HG03565 (cell line): ENCODE measurements around the gene SLC7A14.

Experiments used
- ATAC-seq: cut with Tn5 transposase; IDR thresholded peaks from one replicate; pipeline ENCODE4 v1.9.1; 2021; ENCODE audit warnings: mild to moderate bottlenecking, moderate library complexity; ENCODE audit not compliant: unreplicated experiment

Gene SLC7A14

DNA sequence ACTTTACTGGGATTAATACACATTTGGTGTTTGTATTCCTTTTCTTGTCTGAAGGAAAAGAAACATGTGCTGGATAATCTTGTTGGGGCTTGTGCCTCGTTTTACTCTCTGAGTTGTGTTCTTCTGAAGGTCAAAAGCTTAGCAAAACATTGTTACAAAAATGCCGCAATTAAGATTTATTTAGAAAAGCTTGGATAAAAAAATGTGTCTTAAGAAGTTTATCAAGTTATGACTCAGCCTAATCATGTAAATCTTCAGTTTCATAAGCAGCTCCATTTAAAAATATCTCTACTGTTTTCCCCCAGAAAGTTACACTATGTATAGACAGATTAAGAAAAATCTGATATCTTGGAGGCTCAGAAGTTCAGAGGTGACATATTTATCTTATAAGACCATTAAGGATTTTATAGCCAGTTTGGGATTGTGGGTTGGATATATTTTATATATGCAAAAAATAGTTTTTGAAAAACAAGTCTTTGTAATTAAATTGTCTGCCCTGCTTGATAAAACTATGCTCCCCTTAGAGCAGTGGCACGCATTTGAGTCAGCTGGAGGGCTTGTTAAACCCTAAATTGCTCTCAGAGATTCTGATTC lies 110.7 kb downstream of the SLC7A14 start:
- ATAC-seq = no peak

DNA sequence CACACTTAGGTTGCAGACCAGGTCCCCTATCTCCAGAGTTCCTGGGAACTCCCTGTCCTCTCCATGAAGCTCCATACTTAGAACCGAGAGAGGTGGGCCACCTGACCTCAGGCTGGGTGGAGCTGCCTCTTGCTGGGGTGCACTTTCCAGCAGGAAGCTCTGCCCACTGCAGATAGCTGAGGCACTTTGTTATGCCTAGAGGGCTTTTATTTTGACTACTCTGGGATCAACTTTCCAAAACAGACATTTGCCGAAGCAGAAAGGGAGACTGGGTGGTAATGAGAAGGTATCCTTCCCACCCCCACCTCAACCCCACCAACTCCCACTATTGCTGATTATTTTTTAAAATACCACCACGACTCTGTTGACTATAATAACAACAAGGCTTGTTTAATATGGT lies 112.5 kb downstream of the SLC7A14 start:
- ATAC-seq = no peak

DNA sequence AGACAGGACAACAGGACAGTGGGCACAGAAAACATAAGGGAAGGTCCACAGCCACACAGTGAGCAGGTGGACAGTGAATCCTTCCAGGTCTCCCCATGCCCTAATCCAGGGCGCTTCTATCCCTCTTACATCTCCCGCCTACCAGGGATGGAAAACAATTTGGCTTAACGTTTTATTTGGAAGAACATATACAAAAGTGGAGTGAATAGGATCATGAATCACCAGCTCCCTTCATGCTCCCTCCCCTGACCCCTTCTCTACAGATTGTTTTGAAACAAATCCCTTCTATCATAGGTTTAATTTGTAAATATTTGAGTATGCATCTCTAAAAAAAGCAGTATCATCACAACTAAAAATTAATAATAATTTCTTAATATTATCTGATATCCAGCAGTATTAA lies 114.7 kb downstream of the SLC7A14 start:
- ATAC-seq = no peak

DNA sequence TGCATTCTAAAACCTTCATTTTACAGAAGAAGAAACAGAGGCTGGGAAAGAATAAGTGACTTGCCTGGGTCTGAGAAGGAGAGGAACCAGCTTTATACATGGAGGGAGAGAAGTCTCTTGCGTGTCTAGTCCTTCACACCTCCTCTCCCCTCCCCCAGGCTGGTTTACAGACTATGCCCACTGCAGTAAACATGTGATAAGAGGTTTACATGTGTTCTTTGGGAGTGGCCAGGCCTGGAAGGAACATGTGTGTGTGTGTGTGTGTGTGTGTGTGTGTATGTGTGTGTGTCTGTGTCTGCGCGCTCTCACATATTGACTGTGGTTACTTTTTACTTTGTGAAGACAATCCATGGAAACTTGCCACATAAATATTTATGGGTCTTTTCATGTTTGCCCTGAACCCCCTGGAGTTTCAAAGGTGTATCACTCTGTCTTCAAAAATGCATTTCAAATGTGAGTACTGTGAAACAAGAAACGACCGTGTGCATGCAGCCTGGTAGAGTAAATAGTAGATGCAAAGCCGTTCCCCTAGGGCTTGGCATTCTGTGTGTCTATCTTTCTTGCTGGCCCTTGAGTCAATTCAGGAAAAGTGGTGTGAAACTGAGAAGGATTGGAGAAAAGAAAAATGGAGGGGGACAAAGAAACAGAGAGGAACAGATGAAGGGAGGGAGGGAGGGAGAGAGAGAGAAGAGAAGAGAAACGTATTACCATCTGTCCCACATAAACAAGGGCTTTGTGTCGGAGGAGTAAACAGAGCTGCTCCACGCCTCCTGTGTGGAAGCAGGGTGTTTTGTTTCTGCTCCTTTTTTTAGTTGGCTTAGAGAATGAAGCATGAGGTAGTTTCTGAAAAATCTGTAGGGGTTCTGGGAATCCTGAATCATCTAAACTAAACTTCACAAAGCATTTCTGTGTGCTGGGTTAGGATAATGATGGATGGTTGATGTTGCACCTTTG lies 115.5 kb downstream of the SLC7A14 start:
- ATAC-seq = no peak

DNA sequence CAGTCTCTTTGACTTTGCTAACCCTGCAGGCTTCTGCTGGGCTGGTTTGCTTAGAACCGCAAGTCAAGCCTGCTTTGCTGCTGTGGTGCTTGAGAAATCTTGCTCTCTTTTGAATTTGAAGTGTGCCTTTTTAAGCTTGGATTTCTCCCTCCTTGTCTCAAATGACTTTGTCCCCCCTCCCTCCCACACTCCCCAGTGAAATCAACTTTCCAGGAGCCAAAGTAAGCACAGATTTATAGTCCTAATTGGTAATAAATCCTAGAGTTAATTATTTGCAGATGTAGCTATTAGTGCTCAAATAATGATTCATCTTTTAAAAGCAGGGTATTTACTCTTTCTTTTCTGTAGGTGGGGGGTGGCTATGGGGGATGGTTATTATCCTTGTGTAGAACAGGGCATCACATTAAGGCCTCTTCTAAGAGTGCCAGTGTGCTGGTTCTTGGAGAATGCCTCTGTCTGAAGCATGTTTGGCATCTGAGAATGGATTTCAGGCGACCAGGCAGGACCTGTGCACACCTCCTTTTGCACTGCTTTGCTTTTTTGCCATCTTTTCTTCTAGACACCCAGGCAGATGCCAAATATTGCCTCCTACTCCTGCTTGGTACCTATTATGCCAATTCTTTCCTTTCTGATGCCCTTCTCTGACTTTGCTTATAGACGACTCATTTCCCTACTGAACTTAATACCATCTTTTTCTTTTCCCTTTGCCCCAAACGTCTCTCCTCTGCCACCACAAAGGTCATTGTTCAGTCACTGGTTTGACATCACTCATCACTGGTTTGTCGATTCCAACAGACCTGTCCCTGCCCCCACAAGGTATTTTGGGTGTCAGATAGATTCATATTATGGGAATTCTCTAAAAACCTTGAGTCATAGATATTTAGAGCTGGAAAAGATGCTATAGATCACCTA lies 116.5 kb downstream of the SLC7A14 start:
- no peak for ATAC-seq

DNA sequence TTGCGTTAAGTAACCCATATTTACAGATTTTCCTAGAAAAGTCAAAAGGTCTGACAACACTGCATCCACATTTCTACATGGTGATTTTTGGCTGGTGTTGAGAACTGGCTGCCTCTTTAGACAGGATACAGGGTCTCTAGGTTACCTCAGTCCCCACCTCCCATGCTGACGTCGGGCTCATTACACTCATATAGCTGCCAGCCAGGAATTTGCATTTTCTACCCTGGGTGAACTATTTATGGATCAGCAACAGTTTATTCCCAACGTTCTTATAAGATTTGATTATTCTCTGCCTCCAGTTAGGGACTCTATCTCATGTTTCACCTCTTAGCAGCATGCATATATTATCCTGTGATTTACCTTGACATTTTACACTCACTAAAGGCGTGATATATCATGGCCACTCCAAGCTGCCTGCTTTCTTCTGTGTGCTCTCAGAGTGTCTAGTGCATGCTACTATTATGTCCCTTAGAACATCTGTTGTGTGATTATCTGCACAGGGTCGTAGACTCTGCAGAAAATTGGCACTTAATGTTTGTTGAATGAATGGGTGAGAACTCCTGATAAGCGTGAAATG lies 118.2 kb downstream of the SLC7A14 start:
- no peak for ATAC-seq

DNA sequence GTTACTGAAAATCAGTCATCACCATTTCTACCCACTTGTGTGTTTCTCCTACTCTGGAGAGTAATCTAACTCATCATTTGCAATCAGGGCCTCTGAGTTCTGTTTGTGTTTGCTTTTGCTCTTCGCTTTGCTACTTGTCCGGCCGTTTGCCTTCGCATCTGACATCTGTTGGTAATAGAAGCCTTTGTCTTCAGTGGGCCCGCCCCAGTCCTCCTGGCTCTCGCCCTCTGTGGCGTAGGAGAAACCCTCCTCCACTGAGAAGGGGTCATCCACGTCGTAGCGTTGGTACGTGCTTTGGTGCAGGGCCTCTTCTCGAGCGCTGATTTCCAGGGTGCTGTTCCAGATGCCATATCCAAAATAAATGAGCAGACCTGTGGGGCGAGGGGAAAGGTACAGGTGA lies 118.9 kb downstream of the SLC7A14 start:
- no peak for ATAC-seq

DNA sequence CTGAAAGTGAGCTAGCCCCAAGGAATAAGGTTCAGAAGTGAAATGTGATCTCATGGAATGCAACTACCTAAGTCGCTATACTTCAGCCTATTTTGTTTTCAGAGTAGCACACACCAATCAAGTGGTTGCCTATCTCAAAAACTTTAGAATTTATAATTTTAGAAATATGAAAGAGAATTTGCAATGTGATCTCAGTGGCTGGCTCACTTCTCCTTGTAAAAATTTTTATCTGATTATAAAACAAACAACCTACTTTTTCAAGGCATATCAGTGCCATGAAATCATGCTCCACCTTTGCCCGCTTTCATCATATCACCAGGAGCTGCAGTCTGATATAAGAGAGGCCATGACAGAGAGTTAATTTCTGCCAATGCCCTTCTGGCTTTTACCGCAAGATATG lies 119.9 kb downstream of the SLC7A14 start:
- no peak for ATAC-seq

DNA sequence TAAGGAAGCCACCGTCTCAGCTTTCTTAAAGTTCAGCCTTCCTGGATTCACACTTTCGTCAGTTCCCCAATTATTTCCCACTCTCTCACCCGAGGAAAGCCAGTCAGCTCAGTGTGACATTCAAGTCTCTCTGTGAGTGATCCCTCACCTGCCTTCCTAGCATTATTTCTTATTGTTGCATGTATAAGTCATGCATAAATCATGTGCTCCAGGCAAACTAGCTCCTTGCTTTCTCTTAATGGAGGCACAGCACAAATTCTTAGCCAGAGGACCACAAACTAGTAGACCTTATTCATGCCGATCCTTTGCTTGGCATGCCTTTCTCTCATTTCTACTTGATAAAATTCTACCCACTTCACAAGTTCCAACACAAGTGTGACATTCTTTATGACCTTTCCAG lies 122.9 kb downstream of the SLC7A14 start:
- no peak for ATAC-seq

DNA sequence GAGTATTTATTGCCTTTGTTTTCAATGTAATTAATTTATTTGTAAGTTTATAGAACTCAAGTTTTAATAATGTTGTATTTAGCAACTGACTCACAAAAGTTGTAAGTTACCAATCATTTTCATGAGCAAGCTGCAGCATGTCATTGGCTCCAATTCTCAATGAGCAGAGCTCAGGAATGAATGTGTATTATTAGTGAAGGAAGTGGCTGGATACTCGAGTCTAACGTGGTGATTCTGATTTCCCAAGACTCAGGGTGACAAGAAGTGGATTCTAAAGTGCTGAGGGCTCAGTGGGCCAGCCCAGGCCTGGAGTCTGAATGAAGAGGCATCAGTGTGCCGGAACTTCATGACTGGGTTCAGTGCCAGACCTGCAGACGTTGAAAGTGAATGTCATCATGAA lies 127.6 kb downstream of the SLC7A14 start:
- no peak for ATAC-seq

DNA sequence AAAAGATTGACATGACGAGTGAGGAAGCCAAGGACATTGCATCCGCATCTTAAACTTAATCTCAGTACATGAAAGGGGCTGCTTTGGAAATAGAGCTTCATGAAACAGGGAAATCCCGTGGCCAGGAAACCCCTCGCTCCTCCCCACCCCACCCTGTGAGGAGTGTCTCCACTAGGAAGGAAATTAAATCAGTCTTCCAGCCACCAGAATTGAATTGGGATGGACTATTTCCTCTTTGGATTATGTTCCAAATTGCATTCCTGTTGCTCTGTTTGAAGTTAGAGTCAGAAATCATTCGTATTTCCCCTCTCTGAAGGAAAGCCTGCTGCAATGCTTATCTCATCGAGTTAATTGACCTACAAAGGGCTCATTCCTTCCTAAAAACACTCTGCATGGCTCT lies 131.4 kb downstream of the SLC7A14 start:
- ATAC-seq = no peak

DNA sequence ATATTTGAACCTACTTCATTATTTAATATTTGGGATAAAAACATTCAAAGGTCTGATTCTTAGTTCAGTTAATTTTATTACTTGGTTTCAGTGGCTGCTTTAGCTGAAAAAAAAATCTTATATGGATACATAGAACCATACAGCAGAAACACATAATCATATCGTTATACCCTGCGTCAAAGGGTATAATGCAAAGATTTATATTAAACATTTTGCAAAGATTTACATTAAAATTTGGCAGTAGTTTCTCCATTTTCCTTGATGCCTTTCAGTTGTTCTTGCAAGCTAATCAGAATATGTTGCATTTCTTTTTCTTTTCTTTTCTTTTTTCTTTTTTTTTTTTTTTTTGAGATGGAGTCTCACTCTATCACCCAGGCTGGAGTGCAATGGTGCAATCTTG lies 135.8 kb downstream of the SLC7A14 start:
- ATAC-seq = no peak

DNA sequence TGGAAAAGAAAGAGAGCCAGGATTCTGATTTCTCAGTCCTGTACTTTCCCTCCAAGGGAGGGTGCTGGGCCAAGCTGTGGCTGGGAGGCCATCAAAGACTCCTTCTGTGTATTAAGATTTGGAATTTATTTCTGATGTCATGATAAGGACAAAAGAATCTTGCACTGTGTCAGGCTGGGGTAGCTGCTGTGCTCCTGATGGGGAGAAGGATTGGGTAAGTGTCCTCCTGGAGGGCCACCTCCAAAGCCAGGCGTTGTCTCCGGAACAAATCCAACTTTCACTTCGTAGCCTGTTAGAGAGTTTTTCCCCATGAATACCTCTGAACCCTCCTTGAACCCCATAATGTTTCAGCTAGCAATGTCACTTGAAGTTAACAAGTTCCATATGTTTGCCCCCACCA lies 137.3 kb downstream of the SLC7A14 start:
- ATAC-seq = no peak

DNA sequence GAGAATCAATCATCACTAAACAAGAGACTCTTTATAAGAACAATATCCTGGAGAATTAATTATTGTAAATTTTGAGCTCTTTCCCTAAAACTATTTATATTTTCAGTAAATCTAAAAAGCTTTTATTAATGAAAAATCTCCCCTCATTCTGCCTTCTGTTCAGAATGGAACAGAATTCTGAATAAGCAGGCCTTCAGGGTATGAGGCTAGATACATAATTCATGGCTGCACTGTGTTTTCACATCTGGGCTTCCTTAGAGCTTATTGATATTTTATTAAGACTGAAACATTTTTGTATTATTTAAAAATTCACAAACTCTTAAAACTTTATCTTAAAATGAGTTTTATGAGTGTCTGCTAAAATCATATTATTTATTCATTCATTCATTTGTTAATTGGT lies 142.4 kb downstream of the SLC7A14 start:
- no peak for ATAC-seq

DNA sequence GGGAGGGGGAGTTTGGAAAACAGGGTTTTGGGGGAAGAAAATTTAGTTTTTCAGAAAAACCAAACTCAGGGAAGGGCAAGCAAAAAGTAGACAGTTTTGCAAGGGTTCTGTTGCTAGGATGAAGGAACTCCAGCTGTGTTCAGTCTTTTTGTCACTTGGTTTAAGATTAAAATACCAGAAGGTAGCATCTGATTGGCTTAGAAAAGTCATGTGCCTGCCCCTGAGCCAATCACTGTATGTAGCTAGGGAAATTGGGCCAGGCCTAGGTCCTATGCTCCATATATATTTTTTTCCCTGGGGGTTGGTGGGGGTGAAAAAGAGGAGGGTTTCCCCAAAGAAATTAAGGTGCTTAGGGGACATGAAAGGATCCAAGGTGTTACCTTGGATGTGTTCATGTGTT lies 142.9 kb downstream of the SLC7A14 start:
- ATAC-seq = no peak

DNA sequence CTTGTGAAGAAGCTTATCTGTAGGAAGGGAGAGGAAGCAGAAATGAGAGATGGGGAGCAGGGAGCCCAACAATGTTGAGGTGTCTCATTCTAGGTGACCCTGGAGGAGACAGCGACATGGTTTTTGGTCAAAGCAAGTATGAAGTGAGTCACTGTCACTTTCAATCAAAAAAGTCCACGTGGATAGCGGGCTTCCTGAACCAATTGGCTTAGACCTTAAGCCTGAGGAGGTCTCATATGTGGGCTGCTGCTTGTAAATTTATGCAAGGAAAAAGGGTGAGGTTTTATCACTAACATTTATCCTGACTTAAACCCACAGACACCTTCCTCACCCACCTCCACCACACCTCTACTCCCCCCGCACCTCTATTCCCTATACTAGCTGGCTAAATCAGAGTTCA lies 144.5 kb downstream of the SLC7A14 start:
- ATAC-seq = no peak

DNA sequence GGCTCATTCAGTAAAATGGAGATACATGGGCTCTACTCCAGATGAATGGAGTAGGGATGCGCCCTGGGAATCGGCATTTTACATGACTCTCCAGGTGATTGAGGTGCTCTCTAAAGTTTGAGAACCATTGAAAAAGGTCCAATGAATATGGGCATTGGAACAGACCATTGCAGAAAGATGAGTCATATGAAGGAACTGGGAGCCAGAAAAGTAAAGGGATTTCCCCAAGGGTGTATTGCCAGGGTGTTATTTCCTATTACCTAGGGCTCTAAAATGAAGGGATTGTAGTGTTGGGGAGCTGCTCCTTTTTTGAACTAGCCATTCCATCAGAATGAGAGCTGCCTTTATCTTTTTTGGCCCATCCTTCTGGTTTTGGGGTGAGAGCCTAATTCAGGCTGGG lies 145.5 kb downstream of the SLC7A14 start:
- ATAC-seq = no peak

DNA sequence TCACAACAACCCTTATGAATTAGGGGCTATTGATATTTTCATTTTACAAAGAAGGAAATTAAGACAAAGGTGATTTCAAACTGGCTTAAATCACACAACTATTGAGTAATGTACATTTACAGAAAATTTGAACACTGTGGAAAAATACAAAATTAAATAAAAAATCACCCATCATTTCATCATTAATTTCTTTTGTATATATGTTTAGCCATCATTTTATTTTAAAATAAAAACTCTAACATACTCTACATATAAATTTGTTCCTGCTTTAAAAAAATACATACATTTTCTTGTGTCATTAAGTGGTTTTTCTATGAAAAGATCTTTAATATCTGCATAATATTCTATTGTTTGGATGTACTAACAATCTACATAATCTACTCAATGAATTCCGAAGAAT lies 147.0 kb downstream of the SLC7A14 start:
- no peak for ATAC-seq

DNA sequence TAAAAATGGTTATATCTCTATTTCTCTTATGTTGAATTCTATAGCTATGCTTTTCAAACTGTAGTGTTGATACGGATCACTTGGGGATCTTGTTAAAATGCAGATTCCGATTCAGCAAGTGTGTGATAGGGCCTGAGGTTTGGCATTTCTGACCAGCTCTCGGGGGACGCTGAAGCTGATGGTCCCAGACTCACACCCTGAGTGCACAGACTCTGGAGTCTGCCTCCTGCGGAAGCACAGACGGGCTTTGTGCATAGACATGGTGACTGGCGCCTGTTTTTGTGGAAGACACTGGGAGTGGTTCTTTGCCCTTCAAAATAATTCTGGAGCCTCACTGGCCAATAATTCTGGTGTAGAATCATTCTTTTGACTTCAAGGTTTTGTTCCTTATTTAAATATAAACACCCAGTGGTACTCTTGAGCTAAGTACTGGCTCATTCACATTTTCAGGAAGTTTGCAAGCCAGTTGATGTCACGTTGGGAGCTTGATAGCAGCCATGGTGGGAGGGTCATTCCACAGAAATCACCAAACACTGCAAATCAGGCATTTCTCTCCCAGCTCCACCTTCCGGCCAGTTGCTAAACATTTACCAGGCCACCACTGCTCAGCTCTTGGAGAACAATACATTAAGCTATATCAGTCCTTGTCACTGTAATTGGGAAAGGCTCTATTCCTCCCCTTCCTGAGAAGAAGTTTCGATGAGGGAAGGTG lies 148.0 kb downstream of the SLC7A14 start:
- no peak for ATAC-seq

DNA sequence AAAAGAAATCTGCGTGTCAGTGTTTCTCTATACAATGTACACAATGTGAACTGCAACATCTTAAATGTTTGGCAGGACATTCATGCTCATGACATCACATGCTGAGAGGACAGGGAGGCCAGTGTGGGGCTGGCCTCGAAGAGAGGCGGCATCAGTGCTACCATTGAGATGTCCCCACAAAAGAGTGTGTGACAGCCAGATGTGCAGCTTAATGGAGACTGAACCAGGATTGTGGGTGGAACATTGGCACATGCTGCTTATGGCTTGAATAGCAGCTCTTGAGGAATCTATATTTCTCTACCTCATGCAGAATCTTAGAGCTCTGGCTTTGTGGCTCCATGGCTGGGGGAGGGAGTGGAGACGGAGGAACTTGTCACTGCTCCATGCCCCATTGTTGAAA lies 148.7 kb downstream of the SLC7A14 start:
- ATAC-seq = no peak

DNA sequence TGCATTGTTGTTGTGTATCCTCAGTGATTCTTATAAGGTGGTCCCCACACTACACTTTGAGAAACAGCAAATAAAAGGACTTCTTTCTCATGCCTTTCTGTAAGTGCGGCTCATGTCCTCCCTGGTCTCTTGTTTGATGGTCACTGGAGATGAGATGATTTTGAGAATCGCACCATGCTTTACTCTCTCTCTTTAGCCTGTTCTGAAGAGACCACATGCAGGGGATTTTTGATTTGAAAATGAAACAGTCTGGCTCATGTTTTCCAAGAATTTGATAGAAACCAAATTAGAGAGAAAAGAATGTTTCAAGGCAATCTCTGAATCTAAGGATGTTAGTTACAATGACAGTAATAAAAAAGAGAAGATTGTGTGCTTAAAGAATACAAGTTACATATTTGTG lies 149.2 kb downstream of the SLC7A14 start:
- ATAC-seq = no peak
